DMS114 treated with DMSO at 0.1 percent for 48 hours (cell line): ENCODE measurements around the gene AARSD1.
"Not testable (repeated sequence)": the region's sequence is repeated elsewhere in the genome, so short reads cannot be mapped to it uniquely, and the experiment has no call there.

Experiments used
- DNase-seq: peaks from one replicate; lab custom pipeline; 2025; ENCODE audit not compliant: unreplicated experiment; lab: John Stamatoyannopoulos, UW

AARSD1 gene

GRCh38 chr17:42920922-42921321, 43.3 kb downstream of the AARSD1 start:
- no peak for DNase-seq

DNA sequence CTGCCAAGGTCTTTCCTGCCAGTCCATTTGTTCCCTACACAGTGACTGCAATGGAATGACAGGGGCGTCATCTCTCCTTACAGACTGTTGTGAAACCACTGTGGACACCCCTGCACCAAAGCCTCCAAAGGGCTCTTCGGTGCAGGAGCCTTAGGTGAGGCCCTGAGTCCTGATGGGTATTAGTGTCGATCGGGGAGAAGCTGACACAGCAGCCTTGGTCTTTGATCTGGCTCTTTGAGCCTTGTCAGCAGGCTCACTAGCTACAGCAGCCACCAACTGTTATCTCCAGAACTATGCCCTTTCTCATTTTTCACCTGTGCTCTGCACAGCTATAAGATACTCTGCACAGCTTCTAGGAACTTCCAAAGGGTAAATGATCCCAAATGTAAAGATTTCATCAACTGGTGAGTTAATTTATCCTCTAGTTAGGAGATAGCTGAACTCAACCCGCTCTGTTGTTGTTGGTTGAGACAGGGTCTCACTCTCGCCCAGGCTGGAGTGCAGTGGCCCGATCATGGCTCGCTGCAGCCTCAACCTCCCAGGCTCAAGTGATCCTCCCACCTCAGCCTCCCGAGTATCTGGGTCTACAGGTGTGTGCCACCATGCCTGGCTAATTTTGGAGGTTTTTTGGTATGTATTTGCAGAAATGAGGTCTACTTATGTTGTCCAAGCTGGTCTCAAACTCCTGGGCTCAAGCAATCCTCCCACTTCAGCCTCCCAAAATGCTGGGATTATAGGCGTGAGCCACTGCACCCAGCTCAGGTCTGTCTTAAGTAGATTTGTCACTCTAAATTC, 44.0 kb downstream of the AARSD1 start:
- DNase-seq, result no peak

- DNase-seq, result not testable (repeated sequence)
Measured at GRCh38 chr17:42919522-42920077, 44.7 kb downstream of the AARSD1 start.

DNA sequence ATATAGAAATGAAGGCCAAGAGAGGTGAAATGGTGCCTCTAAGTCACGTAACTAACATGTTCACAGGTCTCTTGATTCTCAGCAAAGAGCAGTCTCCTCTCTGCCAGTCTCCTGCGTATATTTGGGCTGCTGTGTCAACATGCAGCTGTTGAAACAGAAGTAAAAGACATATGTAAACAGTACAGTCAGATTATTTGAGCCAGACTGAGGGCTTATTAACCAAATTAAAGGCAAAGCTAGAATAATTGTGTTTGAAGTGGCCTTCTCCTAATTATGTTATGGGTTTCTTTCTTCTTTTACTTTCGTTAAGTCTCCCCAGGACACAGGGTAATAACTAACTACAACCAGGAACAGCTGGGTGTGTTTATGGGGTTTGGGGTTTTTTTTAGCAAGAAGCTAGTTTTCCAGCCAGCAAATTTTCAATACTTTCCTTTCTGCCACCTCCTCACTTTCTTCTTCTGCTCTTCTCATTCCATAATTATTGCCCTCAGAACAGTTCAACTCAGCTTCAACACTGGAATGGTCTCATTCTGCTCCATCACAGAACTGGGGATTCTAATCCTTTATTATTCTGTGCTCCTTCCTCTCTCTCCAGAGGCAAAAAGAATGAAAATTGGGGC, 45.2 kb downstream of the AARSD1 start:
- no peak for DNase-seq

DNA sequence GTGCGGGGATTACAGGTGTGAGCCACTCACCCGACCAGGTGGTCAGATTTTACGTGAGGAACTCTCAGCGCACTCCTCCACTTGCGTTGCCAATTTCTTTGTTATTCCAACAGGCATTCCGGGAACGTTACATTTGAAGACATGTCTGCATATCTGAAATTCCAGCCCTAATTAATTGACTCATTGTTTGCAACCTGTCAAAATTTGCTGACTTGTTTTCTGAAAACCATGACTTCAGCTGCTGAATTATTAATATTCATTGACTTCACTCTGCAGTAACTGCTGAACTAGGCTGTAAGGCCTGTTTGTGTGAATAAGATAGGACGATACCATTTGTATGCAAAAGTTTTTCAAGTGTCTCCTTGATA, 47.0 kb downstream of the AARSD1 start:
- no peak for DNase-seq

DNA sequence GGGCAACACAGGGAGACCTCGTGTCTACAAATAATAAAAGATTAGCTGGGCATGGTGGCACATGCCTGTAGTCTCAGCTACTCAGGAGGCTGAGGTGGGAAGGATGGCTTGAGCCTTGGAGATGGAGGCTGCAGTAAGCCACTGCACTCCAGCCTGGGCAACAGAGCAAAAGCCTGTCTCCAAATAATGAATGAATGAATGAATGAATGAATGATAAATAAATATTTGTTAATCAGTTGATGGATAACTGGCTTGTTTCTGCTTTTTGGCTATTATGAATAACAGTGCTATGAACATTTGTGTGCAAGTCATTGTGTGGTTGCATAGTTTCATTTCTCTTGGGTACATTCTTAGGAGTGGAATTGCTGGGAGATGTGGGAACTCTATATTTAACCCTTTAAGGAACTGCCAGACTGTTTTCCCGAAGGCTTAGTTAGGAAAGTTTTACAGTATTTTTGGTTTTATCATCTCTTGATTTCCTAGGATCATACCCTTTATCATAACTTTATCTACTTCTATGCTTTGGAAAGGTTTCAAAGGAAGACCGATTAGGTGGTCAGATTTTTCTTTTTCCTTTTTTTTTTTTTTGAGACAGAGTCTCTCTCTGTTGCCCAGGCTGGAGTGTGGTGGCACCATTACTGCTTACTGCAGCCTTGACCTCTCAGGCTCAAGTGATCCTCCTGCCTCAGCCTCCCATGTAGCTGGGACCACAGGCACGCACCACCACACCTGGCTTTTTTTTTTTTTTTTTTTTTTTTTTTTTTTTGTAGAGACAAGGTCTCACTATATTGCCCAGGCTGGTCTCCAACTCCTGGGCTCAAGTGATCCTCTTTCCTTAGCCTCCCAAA, 47.6 kb downstream of the AARSD1 start:
- not testable (repeated sequence) for DNase-seq

DNA sequence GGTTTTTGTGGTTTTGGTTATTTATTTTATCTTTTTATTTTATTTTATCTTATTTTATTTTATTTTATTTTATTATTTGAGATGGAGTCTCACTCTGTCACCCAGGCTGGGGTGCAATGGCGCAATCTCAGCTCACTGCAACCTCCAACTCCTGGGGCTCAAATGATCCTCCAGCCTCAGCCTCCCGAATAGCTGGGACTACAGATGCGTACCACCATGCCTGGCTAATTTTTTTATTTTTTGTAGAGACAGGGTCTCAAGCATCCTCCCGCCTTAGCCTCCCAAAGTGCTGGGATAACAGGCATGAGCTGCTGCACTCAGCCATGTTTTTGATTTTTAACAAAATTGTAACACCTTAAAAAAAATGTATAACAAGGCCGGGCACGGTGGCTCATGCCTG, 49.0 kb downstream of the AARSD1 start:
- not testable (repeated sequence) for DNase-seq

- no peak for DNase-seq
Measured at GRCh38 chr17:42913981-42914617, 50.2 kb downstream of the AARSD1 start.

- no peak for DNase-seq
Measured at GRCh38 chr17:42913522-42913921, 50.7 kb downstream of the AARSD1 start.

- no peak for DNase-seq
Measured at GRCh38 chr17:42908872-42909700, 55.2 kb downstream of the AARSD1 start.

GRCh38 chr17:42906772-42907446, 57.3 kb downstream of the AARSD1 start:
- no peak for DNase-seq

- no peak for DNase-seq
Measured at GRCh38 chr17:42904110-42904469, 60.2 kb downstream of the AARSD1 start.

DNA sequence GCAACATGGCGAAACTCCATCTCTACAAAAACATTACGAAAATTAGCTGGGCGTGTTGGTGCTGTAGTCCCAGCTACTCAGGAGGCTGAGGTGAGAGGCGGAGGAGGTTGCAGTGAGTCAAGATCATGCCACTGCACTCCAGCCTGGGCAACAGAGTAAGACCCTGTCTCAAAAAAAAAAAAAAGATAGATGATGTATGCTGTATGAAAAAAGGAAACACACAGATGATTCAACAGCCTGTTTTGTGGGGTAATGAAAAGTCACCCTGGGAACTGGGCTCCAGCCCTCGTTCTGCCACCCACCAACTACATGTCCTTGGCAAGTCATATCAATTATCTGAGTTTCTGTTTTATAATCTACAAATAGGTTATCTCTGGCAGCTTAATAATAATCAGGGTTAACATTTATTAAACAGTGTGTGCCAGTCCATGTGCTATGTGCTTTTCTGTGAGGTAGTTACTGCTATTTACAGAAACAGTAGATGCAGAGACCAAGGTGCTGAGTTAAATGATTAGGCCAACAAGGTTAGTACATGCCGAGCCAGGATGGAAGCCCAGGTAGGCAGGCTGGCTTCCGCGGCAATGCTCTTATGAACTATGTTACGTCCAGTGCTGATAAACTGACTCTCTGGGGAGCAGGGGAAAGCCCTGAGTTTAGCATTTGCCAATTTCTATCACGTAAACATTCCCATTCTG, 62.6 kb downstream of the AARSD1 start:
- no peak for DNase-seq
